Measurements from ENCODE around the gene ADD2.

GRCh38 chr2:70732766-70733645, 35.0 kb downstream of the ADD2 start:
- TF ChIP-seq CTCF (IDR thresholded peaks at IDR 0.05; ENCODE audit: low read depth, low read length) (no peak), POLR2A (IDR thresholded peaks at IDR 0.05; ENCODE audit: extremely low read depth, insufficient read length) (no peak), MYC (IDR thresholded peaks at IDR 0.05; ENCODE audit: low read depth, low read length) (no peak)

Data from NB4 (cell line).